ENCODE results near the gene CEP104. TPM values are rescaled to one million over a fixed set of nuclear protein-coding genes. Genes with fewer than 3 reads are reported as not detected.

The CEP104 gene
- total RNA-seq, 1 experiment from 2014 or later: 74.1 TPM

DNA sequence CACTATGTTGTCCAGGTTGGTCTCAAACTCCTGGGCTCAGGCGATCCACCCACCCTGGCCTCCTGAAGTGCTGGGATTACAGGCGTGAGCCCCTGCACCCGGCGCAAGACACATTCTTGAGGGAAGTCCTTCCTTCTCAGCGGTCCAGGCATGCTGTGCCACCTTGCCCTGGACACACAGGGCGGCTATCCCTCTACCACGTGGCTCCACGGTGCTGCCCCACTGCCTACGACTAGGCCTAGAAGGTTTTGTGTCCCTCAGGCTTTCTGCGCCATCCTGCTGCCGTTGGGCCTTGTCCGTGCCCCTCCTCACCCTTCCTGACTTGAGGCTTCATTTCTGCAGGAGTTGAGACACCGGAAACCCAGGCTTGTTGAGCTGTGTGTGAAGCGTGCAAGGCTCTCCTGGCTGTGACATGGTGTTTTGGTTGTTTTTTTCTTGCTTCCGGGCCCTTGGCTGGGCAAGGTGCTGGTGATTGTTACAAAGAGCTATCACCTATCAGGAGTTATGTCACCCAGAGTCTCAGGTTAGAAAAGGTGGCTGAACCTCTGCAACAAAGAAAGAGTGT is 29.2 kb upstream of the CEP104 start:
- H3K27ac Mint-ChIP-seq (ENCODE audit: low read depth, unreplicated experiment): no peak overlapping the region

DNA sequence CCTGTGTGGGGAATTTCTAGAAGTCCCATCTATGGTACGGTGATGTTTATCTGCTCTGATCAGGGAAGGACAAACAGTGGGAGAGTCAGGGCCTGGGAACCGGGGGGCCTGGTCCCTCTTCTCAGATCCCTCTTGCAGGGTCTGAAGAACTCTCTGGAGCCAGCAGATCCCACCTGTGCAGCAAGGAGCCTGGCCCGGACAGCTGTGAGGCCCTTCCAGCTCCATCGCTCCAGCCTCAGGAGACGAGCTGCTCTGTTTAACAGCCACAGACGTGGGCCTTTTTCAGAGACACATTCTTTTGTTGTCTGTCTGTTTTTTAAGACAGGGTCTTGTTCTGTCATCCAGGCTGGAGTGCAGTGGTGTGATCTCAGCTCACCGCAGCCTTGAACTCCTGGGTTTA is 28.6 kb upstream of the CEP104 start:
- Mint-ChIP-seq H3K4me3 (ENCODE audit: unreplicated experiment) (no peak overlapping the region), H3K36me3 (ENCODE audit: insufficient read depth, unreplicated experiment) (peaks cover 56% of the 10 kb centered on the region)

More for the DNA sequence above, 29.2 kb upstream of the CEP104 start:
- CTCF ChIA-PET: no interaction called here
- H3K36me3 Mint-ChIP-seq (ENCODE audit: insufficient read depth, unreplicated experiment): peaks cover 56% of the 10 kb centered on the region
- intact Hi-C loops (cut with micrococcal nuclease): no loop called here
- no TSS peak for BruUV-seq (replicated peaks)
- POLR2A ChIA-PET: no interaction called here
- H3K27me3 Mint-ChIP-seq (ENCODE audit: insufficient read depth, unreplicated experiment): no peaks in the 10 kb centered on the region
- no peak overlapping the region for H3K4me3 Mint-ChIP-seq (ENCODE audit: unreplicated experiment)
- no peaks in the 10 kb centered on the region for H3K9me3 Mint-ChIP-seq (ENCODE audit: unreplicated experiment)
- DNase-seq (ENCODE audit: unreplicated experiment): no peak
- no peaks in the 10 kb centered on the region for H3K4me1 Mint-ChIP-seq (ENCODE audit: insufficient read depth, unreplicated experiment)
- TF ChIP-seq, protein P1, sequence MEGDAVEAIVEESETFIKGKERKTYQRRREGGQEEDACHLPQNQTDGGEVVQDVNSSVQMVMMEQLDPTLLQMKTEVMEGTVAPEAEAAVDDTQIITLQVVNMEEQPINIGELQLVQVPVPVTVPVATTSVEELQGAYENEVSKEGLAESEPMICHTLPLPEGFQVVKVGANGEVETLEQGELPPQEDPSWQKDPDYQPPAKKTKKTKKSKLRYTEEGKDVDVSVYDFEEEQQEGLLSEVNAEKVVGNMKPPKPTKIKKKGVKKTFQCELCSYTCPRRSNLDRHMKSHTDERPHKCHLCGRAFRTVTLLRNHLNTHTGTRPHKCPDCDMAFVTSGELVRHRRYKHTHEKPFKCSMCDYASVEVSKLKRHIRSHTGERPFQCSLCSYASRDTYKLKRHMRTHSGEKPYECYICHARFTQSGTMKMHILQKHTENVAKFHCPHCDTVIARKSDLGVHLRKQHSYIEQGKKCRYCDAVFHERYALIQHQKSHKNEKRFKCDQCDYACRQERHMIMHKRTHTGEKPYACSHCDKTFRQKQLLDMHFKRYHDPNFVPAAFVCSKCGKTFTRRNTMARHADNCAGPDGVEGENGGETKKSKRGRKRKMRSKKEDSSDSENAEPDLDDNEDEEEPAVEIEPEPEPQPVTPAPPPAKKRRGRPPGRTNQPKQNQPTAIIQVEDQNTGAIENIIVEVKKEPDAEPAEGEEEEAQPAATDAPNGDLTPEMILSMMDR (IDR thresholded peaks at IDR 0.05; ENCODE audit: unreplicated experiment): no peak

DNA sequence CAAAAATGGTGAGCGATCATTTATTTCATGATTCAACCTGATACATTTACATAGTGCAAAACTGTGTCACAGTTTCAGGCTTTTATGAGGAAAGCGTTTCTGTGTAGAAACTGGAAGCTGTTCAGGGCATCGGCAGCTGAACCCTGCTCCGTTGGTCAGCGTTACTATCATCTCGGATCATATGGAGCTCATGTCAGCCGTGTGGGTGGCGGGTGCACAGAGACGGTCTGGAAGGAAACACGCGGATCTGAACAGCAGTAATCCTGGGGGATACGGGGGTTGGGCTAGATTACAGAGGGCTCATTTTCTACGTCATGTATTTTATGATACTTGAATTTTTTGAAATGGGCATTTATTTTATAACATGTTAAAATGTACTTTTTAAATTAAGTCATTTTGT is 28.0 kb upstream of the CEP104 start:
- H3K4me1 Mint-ChIP-seq (ENCODE audit: insufficient read depth, unreplicated experiment): no peaks in the 10 kb centered on the region

More for the DNA sequence above, 28.6 kb upstream of the CEP104 start:
- BruUV-seq (replicated peaks): no TSS peak
- H3K9me3 Mint-ChIP-seq (ENCODE audit: unreplicated experiment): no peaks in the 10 kb centered on the region
- H3K4me1 Mint-ChIP-seq (ENCODE audit: insufficient read depth, unreplicated experiment): no peaks in the 10 kb centered on the region
- intact Hi-C loops (cut with micrococcal nuclease): no loop called here
- CTCF ChIA-PET: interaction anchor here (1.1 kb wide), 1 partner anchor 10 kb away, joined by 4 read pairs; no protein-coding TSS in a partner anchor
- DNase-seq (ENCODE audit: unreplicated experiment): no peak
- H3K27me3 Mint-ChIP-seq (ENCODE audit: insufficient read depth, unreplicated experiment): no peaks in the 10 kb centered on the region
- no peak overlapping the region for H3K27ac Mint-ChIP-seq (ENCODE audit: low read depth, unreplicated experiment)
- POLR2A ChIA-PET: no interaction called here
- TF ChIP-seq, protein P1 (IDR thresholded peaks at IDR 0.05; ENCODE audit: unreplicated experiment): no peak

DNA sequence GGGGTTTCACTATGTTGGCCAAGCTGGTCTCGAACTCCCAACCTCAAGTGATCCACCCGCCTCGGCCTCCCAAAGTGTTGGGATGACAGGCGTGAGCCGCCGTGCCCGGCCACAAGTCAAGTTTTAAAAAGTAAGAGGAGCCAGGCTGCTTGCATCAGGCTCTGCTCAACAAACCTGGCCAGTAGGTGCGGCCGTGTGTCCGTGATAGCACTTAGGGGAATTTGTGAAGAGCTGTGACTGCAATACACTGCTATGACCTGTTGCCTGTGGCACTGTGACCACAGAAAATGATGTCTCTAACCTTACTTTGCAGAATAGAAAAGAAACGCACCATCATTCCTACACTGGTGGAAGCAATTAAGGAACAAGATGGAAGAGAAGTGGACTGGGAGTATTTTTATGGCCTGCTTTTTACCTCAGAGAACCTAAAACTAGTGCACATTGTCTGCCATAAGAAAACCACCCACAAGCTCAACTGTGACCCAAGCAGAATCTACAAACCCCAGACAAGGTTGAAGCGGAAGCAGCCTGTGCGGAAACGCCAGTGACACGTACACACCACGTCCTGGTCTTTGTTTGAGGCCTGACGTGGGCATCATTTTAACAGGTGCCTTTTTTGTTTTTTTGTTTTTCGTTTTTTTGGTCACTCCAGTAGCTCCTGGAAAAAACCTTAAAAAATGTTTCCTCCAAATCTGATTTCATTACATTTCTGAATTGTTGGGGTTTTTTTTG is 26.3 kb upstream of the CEP104 start:
- peaks cover 9% of the 10 kb centered on the region for H3K9me3 Mint-ChIP-seq (ENCODE audit: unreplicated experiment)
- TF ChIP-seq, protein P1 (IDR thresholded peaks at IDR 0.05; ENCODE audit: unreplicated experiment): no peak
- BruUV-seq (replicated peaks): no TSS peak
- ChIA-PET CTCF (interaction anchor here (0.6 kb wide), 2 partner anchors 431 to 1982 kb away, joined by 3 read pairs; no protein-coding TSS in a partner anchor), POLR2A (interaction anchor here (0.7 kb wide), 1 partner anchor 140 kb away, joined by 3 read pairs; no protein-coding TSS in a partner anchor)
- no peak overlapping the region for H3K27ac Mint-ChIP-seq (ENCODE audit: low read depth, unreplicated experiment)
- H3K36me3 Mint-ChIP-seq (ENCODE audit: insufficient read depth, unreplicated experiment): peaks cover 36% of the 10 kb centered on the region
- DNase-seq (ENCODE audit: unreplicated experiment): no peak
- H3K27me3 Mint-ChIP-seq (ENCODE audit: insufficient read depth, unreplicated experiment): no peaks in the 10 kb centered on the region
- H3K4me1 Mint-ChIP-seq (ENCODE audit: insufficient read depth, unreplicated experiment): no peaks in the 10 kb centered on the region
- intact Hi-C loops (cut with micrococcal nuclease): no loop called here
- no peak overlapping the region for H3K4me3 Mint-ChIP-seq (ENCODE audit: unreplicated experiment)

More for the DNA sequence above, 28.0 kb upstream of the CEP104 start:
- no peaks in the 10 kb centered on the region for H3K9me3 Mint-ChIP-seq (ENCODE audit: unreplicated experiment)
- CTCF ChIA-PET: interaction anchor here (1.1 kb wide), 1 partner anchor 11 kb away, joined by 4 read pairs; no protein-coding TSS in a partner anchor
- H3K27ac Mint-ChIP-seq (ENCODE audit: low read depth, unreplicated experiment): no peak overlapping the region
- POLR2A ChIA-PET: interaction anchor here (0.6 kb wide), 1 partner anchor 1783 kb away, joined by 4 read pairs; no protein-coding TSS in a partner anchor
- no peak for DNase-seq (ENCODE audit: unreplicated experiment)
- H3K4me3 Mint-ChIP-seq (ENCODE audit: unreplicated experiment): no peak overlapping the region
- no peaks in the 10 kb centered on the region for H3K27me3 Mint-ChIP-seq (ENCODE audit: insufficient read depth, unreplicated experiment)
- intact Hi-C loops (cut with micrococcal nuclease): no loop called here
- no TSS peak for BruUV-seq (replicated peaks)
- peaks cover 52% of the 10 kb centered on the region for H3K36me3 Mint-ChIP-seq (ENCODE audit: insufficient read depth, unreplicated experiment)
- TF ChIP-seq, protein P1 (IDR thresholded peaks at IDR 0.05; ENCODE audit: unreplicated experiment): no peak

Data from MCF 10A (cell line).